CD14-positive monocyte (primary cell): Measurements from ENCODE around the gene TMEM190. TPM values are rescaled to one million over a fixed set of nuclear protein-coding genes. Genes with fewer than 3 reads are reported as not detected.

Experiments
- DNase-seq, 3 donors: peaks; one replicate each; pipeline ENCODE4 v3.0.0-alpha.2; 2011 to 2022
- H2AFZ ChIP-seq: 2 replicates; pipeline ENCODE4 v1.6.0; 2012; ENCODE audit warnings: mild to moderate bottlenecking, low read depth, low read length, inconsistent platforms; ENCODE audit not compliant: insufficient read depth, poor library complexity, severe bottlenecking
- H3K27ac ChIP-seq, 2 donors: 1 replicate in 1 of 2; 2 replicates in 1 of 2; pipeline ENCODE4 v1.5.1; 2012 to 2013; ENCODE audit warnings: low read length in 2 of 2, control low read depth in 1 of 2, inconsistent platforms in 1 of 2, low read depth in 1 of 2, mild to moderate bottlenecking in 1 of 2
- H3K27me3 ChIP-seq, 2 donors: one replicate each; pipeline versions ENCODE4 v1.6.0 to v1.6.1; 2011 to 2013; ENCODE audit warnings: low read length in 2 of 2; ENCODE audit not compliant: control insufficient read depth in 2 of 2, insufficient read depth in 2 of 2
- H3K36me3 ChIP-seq, 2 donors: replicated peaks in 1 of 2; 1 replicate in 1 of 2; 2 replicates in 1 of 2; pipeline versions ENCODE4 v1.5.1 to v1.6.1; 2012 to 2013; ENCODE audit warnings: low read length in 2 of 2, control low read depth in 1 of 2, inconsistent platforms in 1 of 2, mild to moderate bottlenecking in 1 of 2; ENCODE audit not compliant: insufficient read depth in 2 of 2, control insufficient read depth in 1 of 2
- H3K4me1 ChIP-seq, 2 donors: 1 replicate in 1 of 2; 2 replicates in 1 of 2; pipeline versions ENCODE4 v1.5.1 to v1.6.1; 2012 to 2013; ENCODE audit warnings: low read length in 2 of 2, control low read depth in 1 of 2, inconsistent platforms in 1 of 2, mild to moderate bottlenecking in 1 of 2, moderate library complexity in 1 of 2; ENCODE audit not compliant: insufficient read depth in 2 of 2, control insufficient read depth in 1 of 2
- H3K4me2 ChIP-seq: replicated peaks from 2 replicates; pipeline ENCODE3; 2012; ENCODE audit warnings: low read length, moderate library complexity, mild to moderate bottlenecking; ENCODE audit not compliant: poor library complexity, severe bottlenecking; ENCODE audit errors: extremely low read depth
- H3K4me3 ChIP-seq, 3 experiments: fragments of 200-600 bp in 1 of 3; sonication (generic) in 1 of 3; replicated peaks in 1 of 3; 1 replicate in 2 of 3; 2 replicates in 1 of 3; pipeline ENCODE4 v1.5.1; 2011 to 2013; ENCODE audit warnings: low read length in 3 of 3, mild to moderate bottlenecking in 3 of 3, control low read depth in 2 of 3, low read depth in 2 of 3, inconsistent platforms in 1 of 3, moderate library complexity in 1 of 3
- H3K79me2 ChIP-seq: 2 replicates; pipeline ENCODE4 v1.6.0; 2012; ENCODE audit warnings: mild to moderate bottlenecking, control low read depth, inconsistent platforms, low read length, moderate library complexity; ENCODE audit not compliant: insufficient read depth
- H3K9ac ChIP-seq: 2 replicates; pipeline ENCODE4 v1.6.0; 2017; ENCODE audit warnings: low read length, mild to moderate bottlenecking; ENCODE audit not compliant: insufficient read depth, poor library complexity, severe bottlenecking
- H3K9me3 ChIP-seq, 2 donors: replicated peaks in 1 of 2; 1 replicate in 1 of 2; 2 replicates in 1 of 2; pipeline versions ENCODE4 v1.5.1 to v1.6.1; 2012 to 2013; ENCODE audit warnings: low read length in 2 of 2, control low read depth in 1 of 2; ENCODE audit not compliant: control insufficient read depth in 1 of 2, insufficient read depth in 1 of 2
- H4K20me1 ChIP-seq: 2 replicates; pipeline ENCODE4 v1.6.0; 2012; ENCODE audit warnings: mild to moderate bottlenecking, low read length, control low read depth, moderate library complexity; ENCODE audit not compliant: insufficient read depth
- H3K27ac Mint-ChIP-seq, 7 donors: one replicate each; pipeline ENCODE4 v1.8.0; 2020; ENCODE audit warnings: mild to moderate bottlenecking in 7 of 7, mixed read lengths in 7 of 7, moderate library complexity in 6 of 7, inconsistent platforms in 2 of 7
- H3K27me3 Mint-ChIP-seq, 3 donors: one replicate each; pipeline ENCODE4 v1.8.0; 2021 to 2022; ENCODE audit warnings: low read depth in 3 of 3, mild to moderate bottlenecking in 3 of 3, mixed read lengths in 3 of 3, moderate library complexity in 3 of 3, inconsistent platforms in 1 of 3
- H3K36me3 Mint-ChIP-seq, 2 donors: one replicate each; pipeline ENCODE4 v1.8.0; 2020; ENCODE audit warnings: mixed read lengths in 2 of 2, inconsistent platforms in 1 of 2, mild to moderate bottlenecking in 1 of 2
- H3K4me1 Mint-ChIP-seq: one replicate; pipeline ENCODE4 v1.8.0; 2020; ENCODE audit warnings: mild to moderate bottlenecking, mixed read lengths
- H3K4me3 Mint-ChIP-seq, 2 donors: one replicate each; pipeline ENCODE4 v1.8.0; 2020; ENCODE audit warnings: mild to moderate bottlenecking in 2 of 2, mixed read lengths in 2 of 2, moderate library complexity in 1 of 2
- H3K9me3 Mint-ChIP-seq, 7 donors: one replicate each; pipeline ENCODE4 v1.8.0; 2020 to 2022; ENCODE audit warnings: mixed read lengths in 7 of 7, mild to moderate bottlenecking in 6 of 7, moderate library complexity in 6 of 7, inconsistent platforms in 2 of 7
- CTCF ChIP-seq: fragments of 200-600 bp; IDR thresholded peaks from one replicate; pipeline ENCODE4 v1.8.0; 2022; ENCODE audit warnings: antibody characterized with exemption, mild to moderate bottlenecking
- WGBS: methylation state at CpG from one replicate; pipeline ENCODE4 v1.1.5; 2013; ENCODE audit warnings: missing lambda C conversion rate; ENCODE audit not compliant: insufficient coverage; 5-methylcytosine and 5-hydroxymethylcytosine counted together
- intact Hi-C, 2 donors: fragments of 100-400 bp; cut with micrococcal nuclease; formaldehyde crosslinking; loops; one replicate each; pipeline versions ENCODE4 v1.15.0 to v1.15.1; 2023
- polyA plus RNA-seq, 3 donors: library from polyadenylated mRNA; depleted of rRNA in 1 of 3; unstranded in 2 of 3; stranded (reverse) in 1 of 3; fragments of 300-500 nt in 2 of 3; fragments of >200 nt in 1 of 3; fragmentation: Illumina TruSeq in 2 of 3; gene quantifications; 1 replicate in 2 of 3; 2 replicates in 1 of 3; pipeline ENCODE4 v1.2.3, GENCODE V29; 2012 to 2021

The TMEM190 gene
- polyA plus RNA-seq, 3 donors, result not detected

DNA sequence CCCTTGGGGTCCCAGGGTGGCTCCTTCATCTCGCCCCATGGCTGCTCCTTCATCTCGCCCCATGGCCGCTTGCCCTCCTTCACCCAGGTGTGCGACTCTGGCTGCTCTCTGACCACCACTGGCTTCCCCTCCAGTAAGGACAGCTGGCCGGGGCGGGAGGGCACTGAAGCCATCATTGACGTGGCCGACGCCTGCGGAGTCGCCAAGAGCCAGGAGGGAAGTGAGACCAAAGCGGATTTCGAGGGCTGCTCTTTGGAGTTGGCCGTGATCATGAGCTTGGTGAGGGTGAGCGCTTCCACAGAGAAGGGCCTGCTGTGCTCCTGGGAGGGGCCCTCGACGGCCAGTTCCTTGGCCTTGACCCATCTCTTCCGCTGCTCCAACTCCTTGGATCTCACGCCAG is 18.1 kb upstream of the TMEM190 start:
- H3K36me3 ChIP-seq, result no peaks in the 10 kb centered on the region
- peaks cover 7 to 39% of the 10 kb centered on the region in 2 donors for H3K27me3 ChIP-seq
- H3K4me2 ChIP-seq, result no peak overlapping the region
- peaks cover 10 to 12% of the 10 kb centered on the region in 2 donors for H3K4me1 ChIP-seq
- H3K9me3 ChIP-seq, result peaks cover 0 to under 1% of the 10 kb centered on the region in 2 donors
- no peak overlapping the region for H3K4me3 ChIP-seq
- no peaks in the 10 kb centered on the region for H4K20me1 ChIP-seq
- intact Hi-C loops, result no loop called here
- H3K4me3 Mint-ChIP-seq, result no peak overlapping the region
- WGBS, result 91% methylated on average over 19 of the region's 19 CpGs
- H3K27ac Mint-ChIP-seq, result no peak overlapping the region
- no peak overlapping the region for H3K9ac ChIP-seq
- no peak for DNase-seq
- TF ChIP-seq CTCF, result no peak
- peaks cover 6% of the 10 kb centered on the region for H3K4me1 Mint-ChIP-seq
- H3K9me3 Mint-ChIP-seq, result peaks cover 0 to 4% (median 3%) of the 10 kb centered on the region in 7 donors
- H3K27me3 Mint-ChIP-seq, result peaks cover 31 to 51% (median 37%) of the 10 kb centered on the region in 3 donors
- H3K36me3 Mint-ChIP-seq, result no peaks in the 10 kb centered on the region
- H3K27ac ChIP-seq, result no peak overlapping the region
- H2AFZ ChIP-seq, result no peak overlapping the region
- H3K79me2 ChIP-seq, result no peaks in the 10 kb centered on the region

GRCh38 chr19:55358943-55359908 is 17.4 kb upstream of the TMEM190 start:
- no peak overlapping the region for H3K4me2 ChIP-seq
- H3K27ac ChIP-seq, result no peak overlapping the region
- intact Hi-C loops, result no loop called here
- no peak for TF ChIP-seq CTCF
- H3K4me3 Mint-ChIP-seq, result no peak overlapping the region
- no peaks in the 10 kb centered on the region for H3K36me3 Mint-ChIP-seq
- no peak overlapping the region for H2AFZ ChIP-seq
- peaks cover 4 to 32% of the 10 kb centered on the region in 2 donors for H3K27me3 ChIP-seq
- H3K36me3 ChIP-seq, result no peaks in the 10 kb centered on the region
- peak overlapping the region in 1 of 7 donors; percentile 43 for H3K27ac Mint-ChIP-seq
- H3K9me3 Mint-ChIP-seq, result peaks cover 0 to 4% (median 0%) of the 10 kb centered on the region in 7 donors
- H3K4me1 Mint-ChIP-seq, result peaks cover 1% of the 10 kb centered on the region
- no peaks in the 10 kb centered on the region for H3K9me3 ChIP-seq
- peaks cover 4 to 5% of the 10 kb centered on the region in 2 donors for H3K4me1 ChIP-seq
- H4K20me1 ChIP-seq, result no peaks in the 10 kb centered on the region
- H3K79me2 ChIP-seq, result no peaks in the 10 kb centered on the region
- peaks cover 26 to 45% (median 30%) of the 10 kb centered on the region in 3 donors for H3K27me3 Mint-ChIP-seq
- DNase-seq, result no peak
- H3K9ac ChIP-seq, result no peak overlapping the region
- 90% methylated on average over 31 of the region's 32 CpGs for WGBS
- H3K4me3 ChIP-seq, result no peak overlapping the region
